SHP77 (cell line): ENCODE data around the gene DCUN1D2.

ENCODE experiments used
- DNase-seq, 2 experiments: peaks; one replicate each; lab custom pipeline; 2025; lab: John Stamatoyannopoulos, UW

DCUN1D2 gene

DNA sequence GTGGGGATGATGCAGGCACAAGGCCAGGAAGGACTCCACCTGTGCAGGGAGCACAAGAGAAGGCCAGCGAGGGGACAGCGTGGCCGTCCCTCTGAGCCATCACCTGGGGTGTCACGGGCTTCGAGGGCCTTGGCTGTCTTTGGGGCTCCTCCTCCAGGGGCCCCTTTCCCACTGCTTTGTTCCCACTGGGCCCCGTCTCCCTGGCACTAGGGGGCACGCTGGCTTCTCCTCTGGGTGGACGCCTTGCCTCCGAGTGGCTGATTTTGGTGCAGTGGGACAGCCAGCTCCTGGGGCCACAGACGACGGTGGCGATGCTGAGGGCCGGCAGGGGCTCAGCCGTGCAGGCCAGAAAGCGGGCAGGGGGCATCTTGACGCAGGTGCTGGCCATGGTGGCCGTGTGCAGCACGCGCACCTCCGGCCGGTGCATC lies 83.4 kb downstream of the DCUN1D2 start:
- DNase-seq: no peak

DNA sequence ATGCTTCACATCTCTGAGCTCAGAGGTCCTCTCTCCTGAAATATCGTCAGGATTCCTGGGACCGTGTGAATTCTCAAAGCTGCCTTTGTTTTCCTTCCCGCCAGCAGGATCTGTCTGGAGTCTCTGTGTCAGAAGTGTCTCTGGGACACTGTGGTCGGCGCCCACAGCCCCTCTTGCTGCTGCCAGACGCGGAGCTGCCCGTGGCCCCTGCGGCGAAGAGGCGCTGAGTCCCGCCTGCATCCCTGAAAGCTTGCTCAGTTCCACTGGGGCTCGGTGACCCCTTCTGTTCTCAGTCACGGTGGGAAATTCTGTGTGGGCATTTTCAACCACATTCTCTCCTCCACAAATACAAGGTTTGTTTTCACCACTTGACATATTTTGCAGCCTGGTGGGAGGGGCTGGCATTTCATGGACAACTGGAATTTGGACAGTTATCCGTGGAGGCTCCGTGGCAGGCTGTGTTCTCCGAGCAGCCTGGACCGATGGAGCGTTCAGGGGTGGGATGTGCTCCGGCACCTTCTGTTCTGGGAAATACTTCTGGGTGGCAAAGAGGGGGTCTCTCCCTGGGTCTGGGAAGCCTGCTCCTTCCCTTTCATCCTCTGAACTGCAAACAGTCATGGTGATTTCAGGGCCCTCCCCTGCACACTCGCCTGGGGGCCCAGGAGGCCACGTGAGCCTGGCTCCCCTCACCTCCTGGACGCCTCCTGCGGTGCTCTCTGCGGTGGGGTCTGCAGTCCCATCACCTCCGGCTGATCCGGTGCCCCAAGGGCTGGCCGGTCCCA lies 84.0 kb downstream of the DCUN1D2 start:
- DNase-seq: no peak
